ENCODE measurements around the gene DHRS9.

- TF ChIP-seq CTCF (IDR thresholded peaks at IDR 0.05) (no peak), POLR2AphosphoS5 (IDR thresholded peaks at IDR 0.05; ENCODE audit: low read depth, low read length) (no peak), TCF7L2 (IDR thresholded peaks at IDR 0.05; ENCODE audit: low read depth, low read length) (no peak), REST (IDR thresholded peaks at IDR 0.05; ENCODE audit: insufficient read depth in 1 of 2, low read depth in 2 of 2, low read length in 1 of 2) (no peak), SIN3A (IDR thresholded peaks at IDR 0.05; ENCODE audit: borderline replicate concordance, insufficient read depth, low read depth, low read length) (no peak)
Measured at GRCh38 chr2:169071455-169071854, 2.1 kb downstream of the DHRS9 start.
